GM19455 (cell line): Measurements from ENCODE around the gene TASP1.

Source experiments
- ATAC-seq: cut with Tn5 transposase; IDR thresholded peaks from one replicate; pipeline ENCODE4 v1.9.1; 2021; ENCODE audit not compliant: unreplicated experiment

The TASP1 gene

GRCh38 chr20:13447385-13448180 is 191.1 kb downstream of the TASP1 start:
- ATAC-seq: no peak

- ATAC-seq: no peak
These were observed 195.0 kb downstream of the TASP1 start for GRCh38 chr20:13443690-13444089.

DNA sequence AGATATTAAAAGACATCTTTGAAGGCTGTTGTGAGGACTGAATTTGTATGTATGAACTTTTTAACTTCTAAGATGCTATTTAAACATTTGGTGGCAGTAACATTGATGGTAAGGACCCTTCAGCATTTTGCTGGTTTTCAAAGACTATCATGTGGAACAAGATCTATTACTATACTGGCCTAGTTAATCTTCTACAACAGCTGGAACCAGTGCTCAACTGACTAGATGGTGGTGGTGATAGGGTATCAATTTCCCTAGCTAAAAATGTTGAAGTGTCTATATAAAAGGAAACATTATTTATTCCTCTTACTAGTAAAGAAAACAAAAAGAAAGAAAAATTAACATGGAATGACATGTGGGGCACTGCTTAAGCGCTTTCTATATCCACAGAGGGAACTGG is 195.7 kb downstream of the TASP1 start:
- no peak for ATAC-seq

DNA sequence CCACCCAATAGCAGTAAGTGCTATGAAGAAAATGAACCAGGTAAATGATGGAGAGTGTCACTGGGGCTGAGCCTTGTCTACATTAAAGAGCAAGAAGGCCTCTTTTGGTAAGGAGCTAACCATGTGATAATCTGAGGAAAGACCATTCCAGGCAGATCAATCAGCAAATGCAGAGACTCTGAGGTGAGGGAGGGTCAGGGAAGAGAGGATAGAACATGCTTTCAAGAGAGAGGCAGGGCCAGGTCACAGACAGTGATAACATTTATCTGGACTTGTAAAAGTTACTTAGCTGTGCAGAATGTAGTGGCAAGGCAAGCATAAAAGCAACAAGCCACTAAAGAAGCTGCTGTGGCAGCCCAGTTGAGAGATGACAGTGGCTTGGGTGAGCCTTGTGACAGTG is 197.3 kb downstream of the TASP1 start:
- ATAC-seq: no peak

DNA sequence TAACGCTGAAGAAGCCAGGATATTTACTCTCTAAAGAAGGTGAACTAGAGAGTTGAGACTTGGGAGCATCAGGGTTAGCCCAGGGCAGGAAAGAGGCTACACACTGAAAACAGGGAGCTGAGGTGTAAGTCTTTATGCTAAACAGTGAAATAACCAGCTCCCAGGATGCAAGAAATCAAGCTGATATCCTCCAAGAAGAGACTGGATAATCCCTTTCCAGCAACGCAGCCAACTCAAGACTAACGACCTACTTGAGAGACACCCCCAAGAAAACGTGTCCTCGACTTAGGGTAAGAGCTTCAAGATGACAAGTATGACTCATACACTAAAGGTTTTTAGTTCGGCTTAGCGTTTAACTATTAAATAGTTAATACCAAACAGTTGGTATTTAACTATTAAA is 202.2 kb downstream of the TASP1 start:
- ATAC-seq: no peak

GRCh38 chr20:13432126-13432525 is 206.6 kb downstream of the TASP1 start:
- no peak for ATAC-seq

- peak; percentile 79 for ATAC-seq
These were observed 208.3 kb downstream of the TASP1 start for GRCh38 chr20:13430346-13431002.

GRCh38 chr20:13428684-13429083 is 210.0 kb downstream of the TASP1 start:
- no peak for ATAC-seq

DNA sequence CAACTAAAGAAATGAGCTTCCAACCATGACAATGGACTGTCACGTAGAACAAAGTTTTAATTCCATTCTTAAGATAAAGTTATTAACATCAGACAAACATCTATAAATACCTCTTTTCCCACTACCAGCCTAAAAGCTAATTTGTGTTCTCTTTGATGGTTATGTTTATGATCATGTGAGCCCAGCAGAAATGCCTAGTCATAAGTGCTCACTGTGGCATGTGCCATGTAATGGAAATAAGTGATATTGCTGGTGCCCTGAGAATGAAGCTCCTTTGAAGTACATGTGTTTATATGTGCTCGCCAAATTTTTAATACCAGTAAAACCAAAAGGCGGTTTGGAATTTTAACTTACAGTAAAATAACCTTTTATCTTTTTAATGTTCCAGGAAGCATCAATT is 211.9 kb downstream of the TASP1 start:
- ATAC-seq: no peak

- no peak for ATAC-seq
These were observed 213.2 kb downstream of the TASP1 start for GRCh38 chr20:13425381-13426135.

DNA sequence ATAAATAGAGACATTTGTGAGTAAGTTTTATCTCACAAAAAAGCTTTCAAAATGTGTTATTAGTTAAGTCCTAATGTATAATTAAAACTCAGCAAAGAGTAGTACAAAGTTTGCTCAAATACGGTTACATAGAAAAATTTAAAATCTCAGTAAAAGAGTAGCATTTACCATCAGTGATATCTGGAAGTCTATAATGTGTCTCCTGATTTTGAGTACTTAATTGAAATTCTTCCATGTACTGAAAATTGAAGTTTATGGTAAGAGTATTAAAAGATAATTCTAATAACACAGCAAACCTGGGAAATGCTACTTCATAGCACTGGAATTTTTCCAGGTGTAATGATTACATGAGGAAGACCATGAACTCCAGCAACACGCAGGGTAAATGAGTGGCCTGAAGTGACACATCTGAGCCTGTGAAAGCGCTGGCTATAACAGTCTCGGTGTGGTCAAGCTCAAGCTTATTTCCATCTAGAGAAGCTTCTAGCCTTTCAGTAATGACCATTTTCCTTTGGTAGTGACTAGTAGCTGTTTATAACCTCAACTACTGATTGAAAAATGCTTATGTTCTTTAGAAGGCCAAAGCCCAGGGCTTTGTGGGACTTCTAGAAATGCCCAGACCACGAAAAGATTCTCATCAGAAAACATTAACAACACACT is 214.4 kb downstream of the TASP1 start:
- no peak for ATAC-seq

- no peak for ATAC-seq
These were observed 215.1 kb downstream of the TASP1 start for GRCh38 chr20:13423472-13424173.

DNA sequence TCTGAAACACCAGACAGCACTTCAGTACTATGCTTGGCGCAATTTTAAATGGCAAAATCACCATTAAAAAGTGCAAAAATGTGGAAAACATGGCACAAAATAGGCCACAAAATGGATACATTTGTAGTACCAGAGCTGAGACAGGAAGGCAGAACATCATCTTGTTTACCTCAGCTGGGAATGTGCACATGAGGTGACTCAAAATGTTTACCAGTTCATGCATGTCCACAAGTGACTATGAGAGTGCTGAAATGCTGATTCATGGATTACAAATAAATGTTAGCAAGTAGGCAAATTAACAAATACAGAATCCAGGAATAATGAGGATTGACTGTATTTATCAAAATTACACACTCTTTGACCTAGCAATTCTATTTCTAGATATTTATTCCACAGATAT is 216.1 kb downstream of the TASP1 start:
- ATAC-seq: no peak

- no peak for ATAC-seq
These were observed 218.1 kb downstream of the TASP1 start for GRCh38 chr20:13420625-13421024.

GRCh38 chr20:13419477-13419876 is 219.3 kb downstream of the TASP1 start:
- ATAC-seq: no peak

- ATAC-seq: no peak
These were observed 220.2 kb downstream of the TASP1 start for GRCh38 chr20:13418263-13419229.

DNA sequence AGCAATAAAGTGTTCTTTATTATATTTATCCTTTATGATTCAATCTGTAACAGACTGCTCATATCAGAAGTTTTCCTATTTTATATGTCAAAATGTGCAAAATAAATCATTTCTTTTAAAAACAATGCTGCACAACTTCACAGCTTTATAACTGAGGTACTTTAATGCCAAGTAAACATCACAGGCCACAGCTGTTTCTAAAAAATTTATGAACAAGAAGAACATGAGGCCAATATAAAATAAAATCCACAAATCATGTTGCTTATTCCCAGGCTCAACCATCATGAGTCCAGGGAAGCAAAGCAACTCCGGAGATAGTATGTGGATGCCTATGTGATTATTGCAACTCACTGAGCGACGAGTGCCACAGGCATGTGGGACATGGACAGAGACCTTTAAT is 222.2 kb downstream of the TASP1 start:
- ATAC-seq: no peak

GRCh38 chr20:13412806-13413445 is 225.8 kb downstream of the TASP1 start:
- no peak for ATAC-seq

DNA sequence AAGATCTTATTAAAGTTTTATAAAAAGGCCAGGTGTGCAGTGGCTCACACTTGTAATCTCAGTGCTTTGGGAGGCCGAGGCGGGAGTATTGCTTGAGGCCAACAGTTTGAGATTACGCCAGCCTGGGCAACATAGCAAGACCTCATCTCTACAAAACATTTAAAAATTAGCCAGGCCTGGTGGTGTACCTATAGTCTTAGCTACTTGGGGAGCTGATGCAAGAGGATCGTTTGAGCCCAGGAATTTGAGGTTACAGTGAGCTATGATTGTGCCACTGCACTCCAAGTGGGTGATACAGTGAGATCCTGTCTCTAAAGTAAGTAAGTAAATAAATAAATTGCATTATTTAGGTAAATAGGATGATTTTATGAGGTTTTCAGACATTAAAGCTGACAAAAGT is 234.4 kb downstream of the TASP1 start:
- ATAC-seq: no peak
